ENCODE results near the gene SH3GLB1.
A peak's percentile ranks its signal among the peaks of the same experiment; 100 is the strongest.

SH3GLB1 gene

DNA sequence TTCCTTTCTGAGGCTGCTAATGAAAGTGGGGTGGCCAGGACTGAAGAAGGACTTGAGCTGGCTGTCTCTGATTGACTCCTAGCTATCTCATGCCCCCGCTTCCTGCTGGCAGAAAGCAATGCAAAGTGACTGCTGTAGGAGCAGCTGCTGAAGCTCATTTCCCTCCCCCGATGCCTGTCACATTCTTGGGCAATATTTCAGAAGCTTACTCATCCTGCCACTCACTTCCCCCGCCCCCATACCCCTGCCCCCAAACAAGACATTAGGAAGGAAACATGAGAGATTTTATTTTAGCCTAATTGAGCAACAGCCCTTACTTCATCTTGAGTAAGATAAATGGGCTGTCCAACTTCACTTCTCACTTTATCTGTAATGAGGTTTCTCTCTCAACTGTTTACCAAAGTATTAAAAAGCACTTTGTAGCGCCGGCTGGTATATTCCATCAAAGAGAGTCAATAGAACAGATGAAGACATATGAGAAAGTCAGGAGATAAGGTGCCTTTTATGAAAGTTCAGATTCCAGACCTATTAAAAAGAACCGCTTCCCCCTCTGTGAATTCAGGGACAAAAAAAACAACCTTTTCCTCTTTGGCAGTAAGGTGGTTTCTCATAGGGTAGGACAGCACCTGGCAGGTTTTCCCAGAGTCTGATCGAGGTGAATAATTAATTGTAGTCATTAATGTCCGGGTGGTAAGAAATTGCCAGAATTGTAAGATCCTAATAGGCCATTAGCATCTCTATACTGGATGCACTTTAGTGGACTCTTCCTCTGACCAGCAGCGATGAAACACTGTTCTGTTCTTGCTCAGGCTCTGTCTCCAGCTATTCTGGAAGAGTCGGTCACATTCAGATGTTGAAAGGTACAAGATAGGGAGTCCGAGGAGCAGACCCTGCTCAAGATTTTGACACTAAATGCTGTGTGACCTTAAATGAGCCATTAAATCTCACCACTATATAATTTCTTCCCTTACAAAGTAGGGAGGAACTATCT is 70.2 kb downstream of the SH3GLB1 start:
- FAIRE-seq = peak; percentile 45

GRCh38 chr1:86775395-86775794 is 71.0 kb downstream of the SH3GLB1 start:
- FAIRE-seq = no peak

GRCh38 chr1:86776108-86776507 is 71.7 kb downstream of the SH3GLB1 start:
- FAIRE-seq = no peak

DNA sequence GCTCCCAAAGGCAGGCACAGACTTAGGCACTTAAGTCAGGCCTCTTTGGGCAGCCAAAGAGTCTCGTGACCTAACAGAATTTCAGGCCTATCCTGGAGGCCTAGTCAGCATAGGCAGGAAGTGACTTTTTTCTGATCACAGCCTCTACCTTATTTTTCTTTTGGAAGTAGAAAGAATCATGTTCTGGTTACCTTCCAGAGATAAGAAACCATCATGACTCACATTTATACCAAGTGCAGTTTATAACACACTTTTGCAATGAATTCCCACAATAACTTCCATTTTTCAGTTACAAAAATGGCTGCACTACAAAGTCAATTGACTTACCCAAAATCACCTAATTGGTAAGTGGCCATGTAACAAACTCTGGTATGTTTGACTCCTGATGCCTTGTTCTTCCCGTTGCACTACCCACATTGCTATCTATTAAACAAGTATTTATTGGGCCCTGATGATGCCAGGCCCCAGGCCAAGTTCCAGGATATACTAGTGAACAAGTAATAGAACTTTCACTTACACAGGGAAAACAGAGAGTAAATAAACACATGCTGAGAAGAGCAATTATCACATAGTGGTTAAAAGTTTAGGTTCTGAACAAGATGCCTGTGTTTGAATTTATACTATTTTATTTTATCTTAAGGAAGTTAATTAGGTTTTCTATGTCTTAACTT is 74.3 kb downstream of the SH3GLB1 start:
- no peak for FAIRE-seq

DNA sequence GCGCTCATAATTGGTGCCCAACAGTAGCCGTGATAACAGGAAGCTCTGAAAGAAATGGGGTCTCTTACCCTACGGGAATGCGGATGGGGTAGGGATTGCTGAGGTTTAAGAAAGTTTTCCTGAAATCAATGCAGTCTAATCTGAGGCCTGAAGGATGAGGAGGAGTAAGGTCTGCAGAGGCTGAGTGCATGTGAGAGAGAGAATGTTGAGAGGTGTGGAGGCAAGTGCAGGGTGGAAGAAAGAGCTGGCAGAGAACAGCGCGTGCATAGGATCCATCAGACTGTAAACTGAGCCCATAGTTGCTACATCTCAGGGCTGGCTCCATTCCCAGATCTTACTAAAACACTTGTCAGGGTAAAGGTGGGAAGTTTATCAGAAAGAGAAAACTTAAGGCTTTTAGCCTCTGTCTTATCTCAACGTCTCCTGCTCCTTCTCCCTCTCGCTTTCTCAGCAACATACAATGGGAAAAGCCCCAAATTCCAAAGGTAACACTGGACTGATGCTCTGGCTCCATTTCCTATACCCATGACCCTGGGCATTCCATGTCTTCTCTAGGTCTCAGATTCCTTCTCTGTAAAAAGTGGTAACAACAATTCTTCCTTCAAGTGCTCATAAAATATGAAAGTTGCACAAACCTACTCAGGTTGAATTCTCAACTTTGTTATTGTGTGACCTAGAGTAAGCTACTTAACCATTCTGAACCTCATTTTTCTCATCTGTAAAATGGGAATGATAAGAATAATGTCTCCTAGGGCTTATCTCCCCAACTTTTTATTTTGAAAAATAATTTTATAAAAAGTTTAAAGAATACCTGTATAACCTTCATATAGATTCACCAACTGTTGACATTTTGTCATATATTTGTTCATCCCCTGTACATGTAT is 75.2 kb downstream of the SH3GLB1 start:
- FAIRE-seq = no peak

GRCh38 chr1:86782482-86782881 is 78.1 kb downstream of the SH3GLB1 start:
- FAIRE-seq = no peak

- no peak for FAIRE-seq
Measured at GRCh38 chr1:86787621-86788020, 83.2 kb downstream of the SH3GLB1 start.

DNA sequence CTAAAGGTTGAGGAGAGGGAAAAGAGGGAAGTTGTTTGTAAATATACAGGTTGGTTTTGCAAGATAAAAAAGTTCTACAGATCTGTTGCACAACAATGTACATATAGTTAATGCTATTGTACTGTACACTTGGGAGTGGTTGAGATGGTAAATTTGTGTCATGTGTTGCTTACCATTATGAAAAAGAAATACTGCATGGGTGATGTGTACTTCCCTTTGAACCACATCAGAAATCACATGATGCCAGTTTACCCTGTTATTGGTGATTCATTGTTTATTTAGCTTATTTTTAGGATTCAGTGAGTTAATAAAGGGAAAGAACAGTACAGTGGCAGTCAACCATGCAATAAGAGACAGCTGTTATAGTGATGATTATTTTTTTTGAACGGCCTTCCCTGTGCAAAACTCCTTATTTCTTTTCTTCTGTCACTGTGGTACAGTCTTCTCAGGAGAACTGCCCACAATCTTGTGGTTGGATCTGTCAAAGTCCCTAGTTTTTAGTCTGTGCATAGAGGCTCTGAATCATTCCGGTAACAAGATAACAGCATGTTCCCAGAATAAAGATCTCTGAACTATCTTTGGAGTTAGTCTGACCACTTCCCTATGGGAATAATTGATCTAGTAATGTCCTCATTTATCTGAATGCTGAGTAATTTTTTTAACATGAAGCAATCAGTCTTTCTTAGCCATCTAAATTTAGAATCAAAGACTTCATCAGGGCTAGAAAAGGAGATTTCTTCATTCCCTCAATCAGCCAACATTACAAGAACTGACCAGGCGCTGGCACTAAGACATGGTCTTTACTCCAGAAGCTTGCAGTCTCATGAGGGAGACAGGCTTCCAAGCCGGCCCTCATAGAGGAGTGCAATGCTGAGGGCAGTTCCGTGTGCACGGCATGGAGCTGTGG is 84.2 kb downstream of the SH3GLB1 start:
- FAIRE-seq = peak; percentile 99

- no peak for FAIRE-seq
Measured at GRCh38 chr1:86795316-86795715, 90.9 kb downstream of the SH3GLB1 start.
